T-helper 1 cell treated with Interleukin-12 subunit alpha and Interleukin-12 subunit beta and Interleukin-4 antibody, amounts not matched to agents 30 ng/mL and 1 ng/mL, for 36 hours (primary cell): ENCODE results near the gene SUCNR1. TPM values are rescaled to one million over a fixed set of nuclear protein-coding genes. Genes with fewer than 3 reads are reported as not detected.
"Not testable (repeated sequence)": the region's sequence is repeated elsewhere in the genome, so short reads cannot be mapped to it uniquely, and the experiment has no call there.

Experiments used
- intact Hi-C: fragments of 100-400 bp; cut with micrococcal nuclease; formaldehyde crosslinking; loops from one replicate; pipeline ENCODE4 v1.15.1; 2024
- total RNA-seq: library from RNA; stranded (reverse); gene quantifications from 2 replicates; pipeline ENCODE4 v1.2.3, GENCODE V29; 2022

The SUCNR1 gene, protein sequence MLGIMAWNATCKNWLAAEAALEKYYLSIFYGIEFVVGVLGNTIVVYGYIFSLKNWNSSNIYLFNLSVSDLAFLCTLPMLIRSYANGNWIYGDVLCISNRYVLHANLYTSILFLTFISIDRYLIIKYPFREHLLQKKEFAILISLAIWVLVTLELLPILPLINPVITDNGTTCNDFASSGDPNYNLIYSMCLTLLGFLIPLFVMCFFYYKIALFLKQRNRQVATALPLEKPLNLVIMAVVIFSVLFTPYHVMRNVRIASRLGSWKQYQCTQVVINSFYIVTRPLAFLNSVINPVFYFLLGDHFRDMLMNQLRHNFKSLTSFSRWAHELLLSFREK
- total RNA-seq, result not detected in 2 replicates

- intact Hi-C loops, result no loop called here
Measured at GRCh38 chr3:151873398-151873797, at the start of gene SUCNR1. Gene SUCNR1, plus strand, starts transcription at chr3:151873643. Its CDS starts 6,250 bp downstream, at chr3:151879893.

DNA sequence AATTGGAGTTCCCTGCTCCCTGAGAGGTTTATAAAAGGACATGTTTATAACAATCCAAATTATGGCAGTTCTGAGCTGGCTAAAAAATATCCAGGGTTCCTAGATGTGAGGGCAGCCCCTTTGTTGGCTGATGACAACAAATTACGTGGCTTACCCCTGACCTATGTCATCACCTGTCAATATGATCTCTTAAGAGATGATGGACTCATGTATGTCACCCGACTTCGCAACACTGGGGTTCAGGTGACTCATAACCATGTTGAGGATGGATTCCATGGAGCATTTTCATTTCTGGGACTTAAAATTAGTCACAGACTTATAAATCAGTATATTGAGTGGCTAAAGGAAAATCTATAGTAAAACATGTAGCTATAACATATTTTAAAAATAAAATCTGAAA lies 45.6 kb upstream of the SUCNR1 start:
- intact Hi-C loops, result no loop called here

GRCh38 chr3:151835751-151836525 lies 37.5 kb upstream of the SUCNR1 start:
- intact Hi-C loops, result loop anchor here (5.0 to 10.0 kb wide), 3 partner anchors 554 to 749 kb away; partner anchors contain the start of gene MED12L

GRCh38 chr3:151837057-151837456 lies 36.4 kb upstream of the SUCNR1 start:
- intact Hi-C loops, result loop anchor here (5.0 to 10.0 kb wide), 3 partner anchors 555 to 750 kb away; partner anchors contain the start of gene MED12L

- intact Hi-C loops, result loop anchor here (1.0 to 10.0 kb wide), 10 partner anchors 80 to 751 kb away; partner anchors contain the start of gene MED12L
Measured at GRCh38 chr3:151838574-151839312, 34.7 kb upstream of the SUCNR1 start.

- intact Hi-C loops, result loop anchor here (1.0 to 10.0 kb wide), 10 partner anchors 79 to 752 kb away; partner anchors contain the start of gene MED12L
Measured at GRCh38 chr3:151839313-151839631, 34.2 kb upstream of the SUCNR1 start.

DNA sequence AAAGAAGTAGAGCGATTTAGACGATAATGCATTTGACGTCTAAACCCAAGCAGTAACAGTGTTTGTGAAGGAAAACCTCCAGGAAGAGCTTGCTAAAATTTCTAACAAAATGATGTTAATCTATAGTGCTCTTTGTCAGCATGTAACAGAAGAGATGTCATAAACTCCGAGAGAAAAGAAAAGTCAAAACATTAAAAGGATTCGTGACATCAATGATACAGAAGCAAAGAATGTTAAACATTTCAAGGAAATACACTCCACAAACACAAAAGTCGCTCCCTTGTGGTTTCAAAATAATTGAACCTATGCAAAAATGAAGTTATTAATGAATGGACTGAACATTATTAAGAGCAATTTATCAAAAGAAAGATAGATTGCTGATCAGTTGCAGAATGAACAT lies 31.6 kb upstream of the SUCNR1 start:
- intact Hi-C loops, result no loop called here

- intact Hi-C loops, result no loop called here
Measured at GRCh38 chr3:151843275-151843674, 30.2 kb upstream of the SUCNR1 start.

- intact Hi-C loops, result no loop called here
Measured at GRCh38 chr3:151845306-151845905, 28.0 kb upstream of the SUCNR1 start.

GRCh38 chr3:151850065-151850464 lies 23.4 kb upstream of the SUCNR1 start:
- intact Hi-C loops, result not testable (repeated sequence)

DNA sequence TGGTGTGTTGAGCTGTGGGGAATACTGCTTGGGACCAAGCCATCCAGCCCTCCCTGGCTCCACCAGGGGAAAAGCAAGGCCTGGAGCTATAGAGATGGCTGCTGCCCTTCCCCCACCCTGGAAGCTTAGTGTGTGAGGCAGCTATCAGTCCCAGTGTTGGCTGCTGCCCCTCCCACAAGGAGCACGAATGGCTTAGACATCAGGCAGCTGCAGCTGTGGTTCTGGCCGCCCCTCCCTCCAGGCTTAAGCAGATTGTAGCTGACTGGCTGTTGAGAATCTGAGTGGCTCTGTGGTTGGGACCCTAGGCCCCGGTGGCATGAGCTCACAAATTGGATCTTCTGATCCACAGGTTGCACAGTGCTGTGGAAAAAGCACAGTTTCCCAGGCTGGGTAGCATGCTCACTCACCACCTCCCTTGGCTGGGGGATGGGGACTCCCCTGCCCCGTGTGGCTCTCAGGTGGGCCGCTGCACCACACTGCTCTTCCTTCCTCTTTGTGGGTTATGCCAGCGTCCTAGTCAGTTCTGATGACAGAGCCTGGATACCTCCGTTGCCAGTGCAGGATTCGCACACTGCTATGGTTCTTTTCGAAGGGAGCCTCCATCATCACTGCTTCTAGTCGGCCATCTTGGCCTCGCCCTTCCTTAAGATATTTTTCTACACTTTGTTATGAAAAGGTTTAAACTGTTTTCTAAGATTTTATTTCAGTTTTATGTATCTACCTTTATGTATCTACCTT lies 21.2 kb upstream of the SUCNR1 start:
- intact Hi-C loops, result no loop called here

GRCh38 chr3:151856118-151856517 lies 17.3 kb upstream of the SUCNR1 start:
- intact Hi-C loops, result no loop called here

DNA sequence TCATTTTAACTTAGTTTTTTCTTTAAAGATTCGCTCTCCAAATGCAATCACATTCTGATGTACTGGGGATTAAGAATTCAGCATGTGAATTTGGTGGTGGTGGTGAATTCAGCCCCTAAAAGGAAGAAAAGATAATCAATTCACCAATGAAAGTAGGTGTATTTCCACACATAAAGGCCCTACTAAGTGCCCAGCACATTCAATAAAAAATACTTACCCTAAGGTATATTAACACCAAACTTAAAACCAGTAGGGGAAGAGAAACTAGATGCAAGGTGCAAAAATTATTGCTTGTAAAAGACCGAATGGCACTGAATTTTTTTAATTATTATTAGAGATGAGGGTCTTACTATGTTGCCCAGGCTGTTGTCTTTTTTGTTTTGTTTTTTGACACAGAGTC lies 16.8 kb upstream of the SUCNR1 start:
- intact Hi-C loops, result no loop called here

DNA sequence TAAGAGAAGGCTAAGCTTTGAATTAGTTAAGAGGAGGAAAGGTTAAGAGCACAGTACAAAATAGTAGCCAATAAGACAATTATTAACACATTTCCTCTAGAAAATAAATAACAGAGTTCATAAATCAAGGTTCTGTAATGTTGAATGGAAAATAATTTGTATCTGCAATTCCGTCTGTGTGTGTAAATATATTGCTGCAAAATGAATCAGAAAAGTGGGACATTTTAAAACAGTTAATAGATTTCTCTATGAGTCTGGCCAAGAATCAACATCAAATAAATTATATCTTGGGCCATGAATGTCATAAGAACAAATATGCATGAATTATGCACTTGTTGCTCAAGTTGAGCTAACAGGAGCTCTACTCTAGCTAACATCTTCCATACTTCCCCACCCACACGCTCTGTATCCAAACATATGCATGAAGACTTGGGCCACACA lies 14.2 kb upstream of the SUCNR1 start:
- intact Hi-C loops, result no loop called here

GRCh38 chr3:151859905-151860304 lies 13.5 kb upstream of the SUCNR1 start:
- intact Hi-C loops, result no loop called here

GRCh38 chr3:151863611-151864010 lies 9.8 kb upstream of the SUCNR1 start:
- intact Hi-C loops, result no loop called here

DNA sequence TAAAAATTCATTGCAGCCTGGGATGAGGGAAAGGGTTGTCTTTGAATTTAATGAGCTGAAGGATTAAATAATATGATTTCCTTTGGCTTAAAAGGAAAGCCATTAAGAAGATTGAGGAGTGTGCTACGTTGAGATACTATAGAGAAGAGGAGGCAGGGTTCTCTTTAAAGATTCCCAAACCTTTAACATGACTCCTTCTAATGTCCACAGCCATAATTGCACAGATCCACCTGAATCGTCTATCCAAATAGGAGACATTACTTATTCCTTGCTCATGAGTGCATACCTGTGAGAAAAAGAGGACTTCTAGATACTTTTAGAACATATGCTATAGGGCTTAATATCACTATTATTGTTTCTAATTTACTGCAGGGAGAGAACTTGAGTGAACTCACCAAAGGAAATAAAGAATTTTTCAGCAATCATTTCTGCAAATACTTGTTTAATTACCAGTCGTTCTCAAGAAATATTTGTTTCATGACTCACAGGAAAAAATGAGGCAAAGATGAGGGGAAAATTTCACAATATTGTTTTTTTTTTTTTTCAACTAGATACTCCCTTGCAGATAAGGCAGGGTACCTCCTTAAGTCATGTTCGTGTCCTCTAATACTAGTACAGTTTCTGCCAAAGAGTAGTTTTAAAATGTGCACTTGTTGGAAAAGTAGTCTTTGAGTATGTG lies 8.9 kb upstream of the SUCNR1 start:
- intact Hi-C loops, result no loop called here

- intact Hi-C loops, result no loop called here
Measured at GRCh38 chr3:151866711-151867410, 6.6 kb upstream of the SUCNR1 start.

DNA sequence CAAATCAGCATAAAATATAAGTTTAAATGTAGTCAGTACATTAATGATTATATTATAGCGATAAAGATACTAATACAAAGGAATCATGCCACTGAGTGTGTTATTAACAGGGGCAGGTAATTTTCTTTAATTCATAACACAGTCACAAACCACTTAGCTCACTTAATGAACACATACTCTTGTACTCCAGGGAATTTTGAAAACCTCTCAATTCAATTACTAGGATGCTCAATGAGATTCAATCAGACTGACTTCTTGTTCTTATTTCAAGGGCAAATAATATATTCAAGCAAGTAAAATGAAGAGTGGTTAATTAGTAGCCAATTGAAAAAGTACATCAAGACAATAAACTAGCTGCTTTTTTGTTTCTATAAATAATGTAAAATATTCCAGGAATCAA lies 5.8 kb upstream of the SUCNR1 start:
- intact Hi-C loops, result no loop called here
